Motor neuron (in vitro differentiated cells): ENCODE results near the gene CYB5D1. TPM values are rescaled to one million over a fixed set of nuclear protein-coding genes. Genes with fewer than 3 reads are reported as not detected.

ENCODE experiments used
- ATAC-seq, 8 experiments: fragments of 200-7000 bp; cut with Tn5 transposase; replicated peaks in 6 of 8; 2 replicates each; pipeline ENCODE4 v1.8.0; 2021; ENCODE audit warnings: mild to moderate bottlenecking in 8 of 8, moderate library complexity in 8 of 8
- H3K27ac ChIP-seq, 2 donors: fragments of 250-450 bp; sonication (Bioruptor Pico); 2 replicates each; pipeline ENCODE4 v1.9.0; 2021; ENCODE audit warnings: antibody characterized with exemption in 2 of 2, mild to moderate bottlenecking in 2 of 2, moderate library complexity in 1 of 2
- H3K4me1 ChIP-seq, 2 donors: fragments of 250-450 bp; sonication (Bioruptor Pico); replicated peaks in 1 of 2; 2 replicates each; pipeline ENCODE4 v1.6.1; 2021; ENCODE audit warnings: antibody characterized with exemption in 2 of 2, mild to moderate bottlenecking in 2 of 2, moderate library complexity in 1 of 2
- H3K4me3 ChIP-seq, 5 donors: fragments of 250-450 bp; sonication (Bioruptor Pico); 2 replicates each; pipeline ENCODE4 v1.9.0; 2021; ENCODE audit warnings: antibody characterized with exemption in 5 of 5, mild to moderate bottlenecking in 5 of 5, moderate library complexity in 4 of 5
- WGBS, 10 experiments: fragments of 450-650 bp; shearing (Covaris generic); methylation state at CpG; one replicate each; pipeline ENCODE4 v1.0.0; 2022; 5-methylcytosine and 5-hydroxymethylcytosine counted together
- in situ Hi-C, 9 experiments: fragments of 400-800 bp; cut with MboI; loops; one replicate each; pipeline ENCODE4 v1.15.0; 2021; ENCODE audit warnings: low sequenced_read_pairs in 9 of 9, low pct_unique_long_range_greater_than_20kb in 2 of 9; ENCODE audit not compliant: unreplicated experiment in 9 of 9
- total RNA-seq, 8 experiments: library from RNA; unstranded; fragments of 300-600 nt; gene quantifications; 2 replicates each; pipeline versions ENCODE4 v1.2.3 to v1.2.4, GENCODE V29; 2022

The CYB5D1 gene
- total RNA-seq, 8 experiments from 2014 or later: 12.2 to 28.0 (median 16.9) TPM

- no peak for ATAC-seq
- in situ Hi-C loops: loop anchor here in 1 of 9 experiments (25.0 kb wide), 1 partner anchor 138 kb away; the partner anchor contains the start of genes DNAH2 and EFNB3
- H3K4me3 ChIP-seq: no peak overlapping the region
- H3K27ac ChIP-seq: no peak overlapping the region
- H3K4me1 ChIP-seq: peaks cover 24 to 25% of the 10 kb centered on the region in 2 donors
- 76 to 100% (median 100%) methylated on average over 1 to 8 of the region's 12 CpGs; no CpG with 5 or more reads in 1 of the 10 experiments for WGBS, 10 experiments
Observed at GRCh38 chr17:7849751-7850504, 7.9 kb upstream of the CYB5D1 start.

GRCh38 chr17:7850701-7851437 lies 6.9 kb upstream of the CYB5D1 start:
- in situ Hi-C loops: no loop called here
- Histone ChIP-seq H3K4me3 (no peak overlapping the region), H3K27ac (no peak overlapping the region), H3K4me1 (peaks cover 28% of the 10 kb centered on the region in 2 donors)
- 60 to 100% (median 100%) methylated on average over 1 to 4 of the region's 17 CpGs; no CpG with 5 or more reads in 5 of the 10 experiments for WGBS, 10 experiments
- no peak for ATAC-seq

- Histone ChIP-seq H3K27ac (peak overlapping the region in 1 of 2 donors; percentile 52), H3K4me1 (peaks cover 34 to 36% of the 10 kb centered on the region in 2 donors), H3K4me3 (peak overlapping the region in 1 of 5 donors; percentile 15)
- in situ Hi-C loops: no loop called here
- 0 to 80% (median 30%) methylated on average over 1 to 6 of the region's 60 CpGs; no CpG with 5 or more reads in 5 of the 10 experiments for WGBS, 10 experiments
- ATAC-seq: peak; percentile 28 to 81 (median 68)
Observed at GRCh38 chr17:7851438-7852261, 6.2 kb upstream of the CYB5D1 start.

GRCh38 chr17:7852262-7852670 lies 5.5 kb upstream of the CYB5D1 start:
- 60 to 98% (median 90%) methylated on average over 2 to 8 of the region's 20 CpGs; no CpG with 5 or more reads in 5 of the 10 experiments for WGBS, 10 experiments
- Histone ChIP-seq H3K4me1 (peaks cover 34 to 36% of the 10 kb centered on the region in 2 donors), H3K4me3 (no peak overlapping the region), H3K27ac (no peak overlapping the region)
- in situ Hi-C loops: no loop called here
- ATAC-seq: no peak

GRCh38 chr17:7852919-7853690 lies 4.7 kb upstream of the CYB5D1 start:
- H3K4me3 ChIP-seq: no peak overlapping the region
- in situ Hi-C loops: no loop called here
- ATAC-seq: no peak
- WGBS, 10 experiments: 38 to 81% methylated on average over 4 to 19 of the region's 51 CpGs; no CpG with 5 or more reads in 8 of the 10 experiments
- H3K27ac ChIP-seq: no peak overlapping the region
- H3K4me1 ChIP-seq: peaks cover 34 to 36% of the 10 kb centered on the region in 2 donors

- ATAC-seq: no peak
- Histone ChIP-seq H3K4me1 (peaks cover 34 to 40% of the 10 kb centered on the region in 2 donors), H3K4me3 (no peak overlapping the region), H3K27ac (no peak overlapping the region)
- in situ Hi-C loops: no loop called here
- 50 to 97% (median 57%) methylated on average over 4 to 7 of the region's 21 CpGs; no CpG with 5 or more reads in 7 of the 10 experiments for WGBS, 10 experiments
Observed at GRCh38 chr17:7853691-7854038, 4.1 kb upstream of the CYB5D1 start.

GRCh38 chr17:7854078-7854777 lies 3.6 kb upstream of the CYB5D1 start:
- WGBS, 10 experiments: 0 to 89% (median 31%) methylated on average over 1 to 7 of the region's 31 CpGs; no CpG with 5 or more reads in 2 of the 10 experiments

GRCh38 chr17:7854851-7855659 lies 2.7 kb upstream of the CYB5D1 start, which contains the start of gene TMEM88:
TMEM88 (plus strand) TSS chr17:7855066; CDS start chr17:7855075, 9 bp downstream.
- peak within 1 kb of the TSS; percentile 92 to 97 for H3K27ac ChIP-seq
- H3K4me1 ChIP-seq: peaks cover 38 to 46% of the 10 kb centered on the region in 2 donors
- WGBS, 10 experiments: 0 to 46% (median 21%) methylated on average over 1 to 10 of the region's 57 CpGs; no CpG with 5 or more reads in 6 of the 10 experiments
- in situ Hi-C loops: no loop called here
- peak in 2 of 8 experiments; percentile 1 to 3 for ATAC-seq
- H3K4me3 ChIP-seq: peak within 1 kb of the TSS in 4 of 5 donors; percentile 1 to 63 (median 54)

More at GRCh38 chr17:7854078-7854777, 3.6 kb upstream of the CYB5D1 start:
- H3K4me1 ChIP-seq: peaks cover 38 to 46% of the 10 kb centered on the region in 2 donors
- no peak for ATAC-seq
- peak overlapping the region in 1 of 5 donors; percentile 56 for H3K4me3 ChIP-seq
- in situ Hi-C loops: no loop called here
- peak overlapping the region in 1 of 2 donors; percentile 49 for H3K27ac ChIP-seq

- Histone ChIP-seq H3K4me3 (peak overlapping the region in 4 of 5 donors; percentile 1 to 63 (median 54)), H3K27ac (peak overlapping the region; percentile 92 to 97), H3K4me1 (peaks cover 38 to 46% of the 10 kb centered on the region in 2 donors)
- in situ Hi-C loops: no loop called here
- WGBS, 10 experiments: 38 to 42% methylated on average over 2 to 4 of the region's 15 CpGs; no CpG with 5 or more reads in 8 of the 10 experiments
- ATAC-seq: no peak
Observed at GRCh38 chr17:7855660-7856010, 2.2 kb upstream of the CYB5D1 start.

GRCh38 chr17:7856011-7856810 lies 1.6 kb upstream of the CYB5D1 start:
- H3K4me3 ChIP-seq: peak overlapping the region; percentile 42 to 63 (median 52)
- WGBS, 10 experiments: 2 to 40% (median 10%) methylated on average over 1 to 9 of the region's 29 CpGs; no CpG with 5 or more reads in 5 of the 10 experiments
- ATAC-seq: no peak
- peaks cover 38 to 44% of the 10 kb centered on the region in 2 donors for H3K4me1 ChIP-seq
- in situ Hi-C loops: no loop called here
- peak overlapping the region; percentile 92 to 97 for H3K27ac ChIP-seq
